Measurements from ENCODE around the gene HELT. TPM values are rescaled to one million over a fixed set of nuclear protein-coding genes. Genes with fewer than 3 reads are reported as not detected.

Gene HELT
- total and polyA plus RNA-seq, 2 donors from 2014 or later: 0.37 TPM; not detected in 1

- H3K27me3 ChIP-seq (ENCODE audit: control insufficient read depth, insufficient read depth, low read length): no peaks in the 10 kb centered on the region
- no peak for FAIRE-seq
- no peaks in the 10 kb centered on the region for H3K9me3 ChIP-seq (ENCODE audit: control insufficient read depth in 2 of 3, insufficient read depth in 1 of 3, low read length in 3 of 3)
- no peak overlapping the region for H3K27ac ChIP-seq (ENCODE audit: low read depth in 2 of 2, low read length in 2 of 2)
- no peak overlapping the region for H3K9ac ChIP-seq (ENCODE audit: low read length in 3 of 3)
- H3K4me1 ChIP-seq (ENCODE audit: control insufficient read depth in 2 of 3, insufficient read depth in 2 of 3, low read depth in 1 of 3, low read length in 3 of 3): no peaks in the 10 kb centered on the region
- no peak overlapping the region for H3K4me3 ChIP-seq (ENCODE audit: low read length in 3 of 3)
- H3K36me3 ChIP-seq (ENCODE audit: control insufficient read depth in 2 of 3, insufficient read depth in 3 of 3, low read length in 3 of 3): no peaks in the 10 kb centered on the region
- TF ChIP-seq CTCF (IDR thresholded peaks at IDR 0.05; ENCODE audit: borderline replicate concordance, extremely low read depth, insufficient read depth): no peak
- DNase-seq: no peak
- intact Hi-C loops (cut with DNase I): no loop called here
These were observed 44.3 kb downstream of the HELT start for GRCh38 chr4:185062606-185063005.

GRCh38 chr4:185066179-185066578, 47.9 kb downstream of the HELT start:
- intact Hi-C loops (cut with DNase I): no loop called here
- Histone ChIP-seq H3K27me3 (ENCODE audit: control insufficient read depth, insufficient read depth, low read length) (no peaks in the 10 kb centered on the region), H3K9me3 (ENCODE audit: control insufficient read depth in 2 of 3, insufficient read depth in 1 of 3, low read length in 3 of 3) (no peaks in the 10 kb centered on the region), H3K36me3 (ENCODE audit: control insufficient read depth in 2 of 3, insufficient read depth in 3 of 3, low read length in 3 of 3) (no peaks in the 10 kb centered on the region), H3K9ac (ENCODE audit: low read length in 3 of 3) (no peak overlapping the region), H3K4me3 (ENCODE audit: low read length in 3 of 3) (no peak overlapping the region), H3K27ac (ENCODE audit: low read depth in 2 of 2, low read length in 2 of 2) (no peak overlapping the region), H3K4me1 (ENCODE audit: control insufficient read depth in 2 of 3, insufficient read depth in 2 of 3, low read depth in 1 of 3, low read length in 3 of 3) (no peaks in the 10 kb centered on the region)
- DNase-seq (no peak), FAIRE-seq (no peak)
- no peak for TF ChIP-seq CTCF (IDR thresholded peaks at IDR 0.05; ENCODE audit: borderline replicate concordance, extremely low read depth, insufficient read depth)

GRCh38 chr4:185068837-185069236, 50.5 kb downstream of the HELT start:
- H3K9me3 ChIP-seq (ENCODE audit: control insufficient read depth in 2 of 3, insufficient read depth in 1 of 3, low read length in 3 of 3): no peaks in the 10 kb centered on the region
- no peak overlapping the region for H3K4me3 ChIP-seq (ENCODE audit: low read length in 3 of 3)
- intact Hi-C loops (cut with DNase I): no loop called here
- H3K4me1 ChIP-seq (ENCODE audit: control insufficient read depth in 2 of 3, insufficient read depth in 2 of 3, low read depth in 1 of 3, low read length in 3 of 3): no peaks in the 10 kb centered on the region
- TF ChIP-seq CTCF (IDR thresholded peaks at IDR 0.05; ENCODE audit: borderline replicate concordance, extremely low read depth, insufficient read depth): no peak
- FAIRE-seq: no peak
- H3K9ac ChIP-seq (ENCODE audit: low read length in 3 of 3): no peak overlapping the region
- H3K27me3 ChIP-seq (ENCODE audit: control insufficient read depth, insufficient read depth, low read length): no peaks in the 10 kb centered on the region
- H3K36me3 ChIP-seq (ENCODE audit: control insufficient read depth in 2 of 3, insufficient read depth in 3 of 3, low read length in 3 of 3): no peaks in the 10 kb centered on the region
- no peak for DNase-seq
- no peak overlapping the region for H3K27ac ChIP-seq (ENCODE audit: low read depth in 2 of 2, low read length in 2 of 2)

Other genes starting within 250 kb of the HELT start
- 98.1 TPM for gene ACSL1, start 192.5 kb upstream of the HELT start, total RNA-seq
- gene ACSL1, start 192.5 kb upstream of the HELT start, polyA plus RNA-seq (ENCODE audit: insufficient read depth, low read depth, low replicate concordance): 322 TPM
- gene SLC25A4, start 124.8 kb downstream of the HELT start, total RNA-seq: 41.2 TPM
- gene SLC25A4, start 124.8 kb downstream of the HELT start, polyA plus RNA-seq (ENCODE audit: insufficient read depth, low read depth, low replicate concordance): 148 TPM
- gene CFAP97, start 185.5 kb downstream of the HELT start, total RNA-seq: 39.4 TPM
- 8.0 TPM for gene CFAP97, start 185.5 kb downstream of the HELT start, polyA plus RNA-seq (ENCODE audit: insufficient read depth, low read depth, low replicate concordance)
- gene SNX25, start 191.1 kb downstream of the HELT start, total RNA-seq: 19.4 TPM
- gene SNX25, start 191.1 kb downstream of the HELT start, polyA plus RNA-seq (ENCODE audit: insufficient read depth, low read depth, low replicate concordance): 8.9 TPM